Measurements from ENCODE around the gene KDM1A. TPM values are rescaled to one million over a fixed set of nuclear protein-coding genes. Genes with fewer than 3 reads are reported as not detected.

KDM1A gene
- polyA plus RNA-seq, 1 donor (not counting 4 experiments of a cell fraction or from before 2014, with no cell fraction given), result 84.8 TPM

DNA sequence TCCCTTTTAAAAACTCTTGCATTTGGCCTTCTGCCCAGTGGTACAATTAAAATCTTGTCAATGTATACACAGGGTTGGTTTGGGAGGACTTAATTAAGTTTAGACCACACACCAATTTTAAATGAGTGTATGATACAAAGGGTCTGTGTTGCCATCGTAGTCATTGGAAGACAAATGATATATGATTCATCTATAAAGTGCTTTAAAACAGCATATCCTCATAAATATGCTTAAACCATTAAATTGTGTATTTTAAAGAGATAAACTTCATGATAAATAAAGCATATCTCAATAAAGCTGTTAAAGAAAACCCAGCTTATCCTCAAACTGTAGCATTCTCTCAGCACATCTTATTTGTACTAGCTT, 79.9 kb downstream of the KDM1A start:
- H3K4me1 ChIP-seq (ENCODE audit: control insufficient read depth, extremely low read depth, insufficient read depth, low read length), result peaks cover 60% of the 10 kb centered on the region
- peak overlapping the region; percentile 24 for H3K9ac ChIP-seq (ENCODE audit: control insufficient read depth, extremely low read depth, insufficient read depth, low read length)
- peak overlapping the region; percentile 42 for H3K4me2 ChIP-seq (ENCODE audit: control insufficient read depth, extremely low read depth, insufficient read depth, low read depth, low read length)
- H3K9me3 ChIP-seq (ENCODE audit: control insufficient read depth, low read depth, low read length), result no peaks in the 10 kb centered on the region
- DNase-seq (ENCODE audit: low read depth, low spot score) (no peak), FAIRE-seq (no peak)
- peaks cover 4 to 16% of the 10 kb centered on the region in 2 experiments for H3K36me3 ChIP-seq (ENCODE audit: control insufficient read depth in 2 of 2, extremely low read depth in 1 of 2, insufficient read depth in 2 of 2, low read length in 2 of 2)
- no peak overlapping the region for H2AFZ ChIP-seq (ENCODE audit: control insufficient read depth, low read length)
- H3K9me1 ChIP-seq (ENCODE audit: control insufficient read depth, extremely low read depth, insufficient read depth, low read length), result no peaks in the 10 kb centered on the region
- peak overlapping the region; percentile 89 for H3K27ac ChIP-seq (ENCODE audit: control insufficient read depth, insufficient read depth, low read length)
- dilution Hi-C loops (cut with MboI; ENCODE audit: extremely low pct_ligation_motif_present, low sequenced_read_pairs), result no loop called here
- H4K20me1 ChIP-seq (ENCODE audit: control insufficient read depth, extremely low read depth, insufficient read depth, low read length), result no peaks in the 10 kb centered on the region
- TF ChIP-seq EZH2 (IDR thresholded peaks at IDR 0.05; ENCODE audit: low read length), result no peak
- TF ChIP-seq, protein P1, sequence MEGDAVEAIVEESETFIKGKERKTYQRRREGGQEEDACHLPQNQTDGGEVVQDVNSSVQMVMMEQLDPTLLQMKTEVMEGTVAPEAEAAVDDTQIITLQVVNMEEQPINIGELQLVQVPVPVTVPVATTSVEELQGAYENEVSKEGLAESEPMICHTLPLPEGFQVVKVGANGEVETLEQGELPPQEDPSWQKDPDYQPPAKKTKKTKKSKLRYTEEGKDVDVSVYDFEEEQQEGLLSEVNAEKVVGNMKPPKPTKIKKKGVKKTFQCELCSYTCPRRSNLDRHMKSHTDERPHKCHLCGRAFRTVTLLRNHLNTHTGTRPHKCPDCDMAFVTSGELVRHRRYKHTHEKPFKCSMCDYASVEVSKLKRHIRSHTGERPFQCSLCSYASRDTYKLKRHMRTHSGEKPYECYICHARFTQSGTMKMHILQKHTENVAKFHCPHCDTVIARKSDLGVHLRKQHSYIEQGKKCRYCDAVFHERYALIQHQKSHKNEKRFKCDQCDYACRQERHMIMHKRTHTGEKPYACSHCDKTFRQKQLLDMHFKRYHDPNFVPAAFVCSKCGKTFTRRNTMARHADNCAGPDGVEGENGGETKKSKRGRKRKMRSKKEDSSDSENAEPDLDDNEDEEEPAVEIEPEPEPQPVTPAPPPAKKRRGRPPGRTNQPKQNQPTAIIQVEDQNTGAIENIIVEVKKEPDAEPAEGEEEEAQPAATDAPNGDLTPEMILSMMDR (optimal IDR thresholded peaks at IDR 0.05 in 1 of 3, IDR thresholded peaks at IDR 0.05 in 1 of 3, conservative IDR thresholded peaks at IDR 0.05 in 1 of 3; ENCODE audit: extremely low read depth in 1 of 3, insufficient read depth in 2 of 3, low read length in 3 of 3), result no peak
- H3K79me2 ChIP-seq (ENCODE audit: control insufficient read depth, insufficient read depth, low read length), result peaks cover 52% of the 10 kb centered on the region
- H3K27me3 ChIP-seq (ENCODE audit: control insufficient read depth, extremely low read depth, insufficient read depth, low read length), result no peaks in the 10 kb centered on the region
- no peak overlapping the region for H3K4me3 ChIP-seq (ENCODE audit: control insufficient read depth in 2 of 3, extremely low read depth in 1 of 3, insufficient read depth in 2 of 3, low read depth in 1 of 3, low read length in 3 of 3)

DNA sequence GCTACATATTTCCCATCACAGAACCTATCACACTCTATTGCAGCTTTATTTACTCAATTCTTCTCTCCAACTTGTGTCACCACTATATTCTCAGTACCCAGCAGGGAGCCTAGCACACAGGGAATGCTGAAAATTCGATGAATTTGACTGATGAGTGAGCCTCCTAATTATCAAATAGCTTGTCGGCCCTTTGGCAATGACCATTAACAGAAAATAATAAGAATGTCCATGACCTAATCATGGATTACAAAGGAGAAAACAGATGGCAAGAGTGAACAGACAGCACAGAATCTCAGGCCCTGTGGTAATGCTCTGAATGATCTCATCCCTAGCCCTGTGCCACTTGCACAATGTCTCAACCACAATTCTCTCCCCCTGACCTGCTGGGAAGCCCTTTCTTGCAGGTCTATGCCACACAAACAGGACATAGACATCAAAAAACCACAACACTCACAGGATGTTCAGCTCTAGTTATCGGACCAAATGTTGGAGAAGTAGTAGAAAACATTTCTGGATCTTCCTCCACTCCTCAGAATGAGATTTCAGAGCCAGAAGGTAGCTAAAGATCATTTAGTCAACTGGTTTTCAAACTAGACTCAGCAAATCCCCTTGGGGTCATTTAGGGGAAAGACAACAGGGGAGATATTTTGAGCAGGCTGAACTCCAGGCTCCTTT, 80.9 kb downstream of the KDM1A start:
- H3K4me1 ChIP-seq (ENCODE audit: control insufficient read depth, extremely low read depth, insufficient read depth, low read length), result peaks cover 62% of the 10 kb centered on the region
- no peak overlapping the region for H2AFZ ChIP-seq (ENCODE audit: control insufficient read depth, low read length)
- H3K9ac ChIP-seq (ENCODE audit: control insufficient read depth, extremely low read depth, insufficient read depth, low read length), result peak overlapping the region; percentile 42
- no peaks in the 10 kb centered on the region for H3K9me1 ChIP-seq (ENCODE audit: control insufficient read depth, extremely low read depth, insufficient read depth, low read length)
- dilution Hi-C loops (cut with MboI; ENCODE audit: extremely low pct_ligation_motif_present, low sequenced_read_pairs), result no loop called here
- no peaks in the 10 kb centered on the region for H3K9me3 ChIP-seq (ENCODE audit: control insufficient read depth, low read depth, low read length)
- TF ChIP-seq, protein P1 (optimal IDR thresholded peaks at IDR 0.05 in 1 of 3, IDR thresholded peaks at IDR 0.05 in 1 of 3, conservative IDR thresholded peaks at IDR 0.05 in 1 of 3; ENCODE audit: extremely low read depth in 1 of 3, insufficient read depth in 2 of 3, low read length in 3 of 3), result no peak
- peak overlapping the region; percentile 89 for H3K27ac ChIP-seq (ENCODE audit: control insufficient read depth, insufficient read depth, low read length)
- FAIRE-seq, result peak; percentile 96
- H3K4me3 ChIP-seq (ENCODE audit: control insufficient read depth in 2 of 3, extremely low read depth in 1 of 3, insufficient read depth in 2 of 3, low read depth in 1 of 3, low read length in 3 of 3), result peak overlapping the region in 2 of 3 experiments; percentile 21 to 34
- H3K27me3 ChIP-seq (ENCODE audit: control insufficient read depth, extremely low read depth, insufficient read depth, low read length), result no peaks in the 10 kb centered on the region
- peak overlapping the region; percentile 60 for H3K4me2 ChIP-seq (ENCODE audit: control insufficient read depth, extremely low read depth, insufficient read depth, low read depth, low read length)
- peaks cover 49% of the 10 kb centered on the region for H3K79me2 ChIP-seq (ENCODE audit: control insufficient read depth, insufficient read depth, low read length)
- DNase-seq (ENCODE audit: low read depth, low spot score), result no peak
- peaks cover 4 to 20% of the 10 kb centered on the region in 2 experiments for H3K36me3 ChIP-seq (ENCODE audit: control insufficient read depth in 2 of 2, extremely low read depth in 1 of 2, insufficient read depth in 2 of 2, low read length in 2 of 2)
- H4K20me1 ChIP-seq (ENCODE audit: control insufficient read depth, extremely low read depth, insufficient read depth, low read length), result no peaks in the 10 kb centered on the region
